IPS-15b (cell line): ENCODE data around the gene PRKCB.

Experiments
- H3K27me3 ChIP-seq: one replicate; pipeline ENCODE4 v1.6.1; 2013; ENCODE audit warnings: low read length; ENCODE audit not compliant: control insufficient read depth, insufficient read depth
- H3K36me3 ChIP-seq: one replicate; pipeline ENCODE4 v1.6.1; 2013; ENCODE audit warnings: low read length; ENCODE audit not compliant: control insufficient read depth, insufficient read depth
- H3K4me1 ChIP-seq: one replicate; pipeline ENCODE4 v1.6.1; 2013; ENCODE audit warnings: mild to moderate bottlenecking, low read length; ENCODE audit not compliant: control insufficient read depth, insufficient read depth
- H3K4me3 ChIP-seq: one replicate; pipeline ENCODE4 v1.5.1; 2013; ENCODE audit warnings: low read depth, low read length
- H3K9ac ChIP-seq: one replicate; pipeline ENCODE4 v1.6.1; 2013; ENCODE audit warnings: low read depth, mild to moderate bottlenecking, low read length
- H3K9me3 ChIP-seq: one replicate; pipeline ENCODE4 v1.6.1; 2013; ENCODE audit warnings: mild to moderate bottlenecking, low read length; ENCODE audit not compliant: control insufficient read depth, insufficient read depth

Gene PRKCB

GRCh38 chr16:23950291-23950894 lies 114.6 kb downstream of the PRKCB start:
- Histone ChIP-seq H3K9ac (no peak overlapping the region), H3K36me3 (no peaks in the 10 kb centered on the region), H3K4me1 (peaks cover 13% of the 10 kb centered on the region), H3K9me3 (no peaks in the 10 kb centered on the region), H3K27me3 (no peaks in the 10 kb centered on the region), H3K4me3 (no peak overlapping the region)

GRCh38 chr16:23950898-23951297 lies 115.1 kb downstream of the PRKCB start:
- peaks cover 13% of the 10 kb centered on the region for H3K4me1 ChIP-seq
- no peaks in the 10 kb centered on the region for H3K36me3 ChIP-seq
- H3K9me3 ChIP-seq = no peaks in the 10 kb centered on the region
- no peak overlapping the region for H3K4me3 ChIP-seq
- H3K27me3 ChIP-seq = no peaks in the 10 kb centered on the region
- H3K9ac ChIP-seq = no peak overlapping the region

GRCh38 chr16:23952128-23952970 lies 116.6 kb downstream of the PRKCB start:
- H3K36me3 ChIP-seq = no peaks in the 10 kb centered on the region
- H3K9me3 ChIP-seq = no peaks in the 10 kb centered on the region
- no peak overlapping the region for H3K4me3 ChIP-seq
- peaks cover 13% of the 10 kb centered on the region for H3K4me1 ChIP-seq
- no peak overlapping the region for H3K9ac ChIP-seq
- no peaks in the 10 kb centered on the region for H3K27me3 ChIP-seq

- Histone ChIP-seq H3K4me1 (peaks cover 13% of the 10 kb centered on the region), H3K9me3 (no peaks in the 10 kb centered on the region), H3K9ac (no peak overlapping the region), H3K27me3 (no peaks in the 10 kb centered on the region), H3K4me3 (no peak overlapping the region), H3K36me3 (no peaks in the 10 kb centered on the region)
Measured at GRCh38 chr16:23952971-23953300, 117.2 kb downstream of the PRKCB start.

GRCh38 chr16:23953476-23953875 lies 117.7 kb downstream of the PRKCB start:
- Histone ChIP-seq H3K9me3 (no peaks in the 10 kb centered on the region), H3K4me3 (no peak overlapping the region), H3K9ac (no peak overlapping the region), H3K27me3 (no peaks in the 10 kb centered on the region), H3K4me1 (peaks cover 13% of the 10 kb centered on the region), H3K36me3 (no peaks in the 10 kb centered on the region)

- Histone ChIP-seq H3K4me1 (peaks cover 19% of the 10 kb centered on the region), H3K36me3 (no peaks in the 10 kb centered on the region), H3K4me3 (no peak overlapping the region), H3K27me3 (no peaks in the 10 kb centered on the region), H3K9me3 (no peaks in the 10 kb centered on the region), H3K9ac (no peak overlapping the region)
Measured at GRCh38 chr16:23955088-23955487, 119.3 kb downstream of the PRKCB start.

GRCh38 chr16:23957287-23957686 lies 121.5 kb downstream of the PRKCB start:
- H3K4me1 ChIP-seq = peaks cover 13% of the 10 kb centered on the region
- H3K9ac ChIP-seq = no peak overlapping the region
- no peaks in the 10 kb centered on the region for H3K27me3 ChIP-seq
- H3K4me3 ChIP-seq = no peak overlapping the region
- no peaks in the 10 kb centered on the region for H3K9me3 ChIP-seq
- no peaks in the 10 kb centered on the region for H3K36me3 ChIP-seq

- no peaks in the 10 kb centered on the region for H3K36me3 ChIP-seq
- H3K4me1 ChIP-seq = peaks cover 6% of the 10 kb centered on the region
- H3K9ac ChIP-seq = no peak overlapping the region
- H3K27me3 ChIP-seq = no peaks in the 10 kb centered on the region
- no peak overlapping the region for H3K4me3 ChIP-seq
- H3K9me3 ChIP-seq = no peaks in the 10 kb centered on the region
Measured at GRCh38 chr16:23959072-23959751, 123.4 kb downstream of the PRKCB start.

- Histone ChIP-seq H3K36me3 (no peaks in the 10 kb centered on the region), H3K9ac (no peak overlapping the region), H3K4me1 (peaks cover 6% of the 10 kb centered on the region), H3K27me3 (no peaks in the 10 kb centered on the region), H3K4me3 (no peak overlapping the region), H3K9me3 (no peaks in the 10 kb centered on the region)
Measured at GRCh38 chr16:23959752-23960072, 123.9 kb downstream of the PRKCB start.

- H3K4me1 ChIP-seq = peaks cover 6% of the 10 kb centered on the region
- no peak overlapping the region for H3K4me3 ChIP-seq
- no peaks in the 10 kb centered on the region for H3K9me3 ChIP-seq
- no peaks in the 10 kb centered on the region for H3K27me3 ChIP-seq
- no peaks in the 10 kb centered on the region for H3K36me3 ChIP-seq
- no peak overlapping the region for H3K9ac ChIP-seq
Measured at GRCh38 chr16:23960081-23960885, 124.5 kb downstream of the PRKCB start.

- no peak overlapping the region for H3K4me3 ChIP-seq
Measured at GRCh38 chr16:23962001-23962400, 126.2 kb downstream of the PRKCB start.

More at GRCh38 chr16:23962001-23962400, 126.2 kb downstream of the PRKCB start:
- H3K9me3 ChIP-seq = no peaks in the 10 kb centered on the region
- H3K4me1 ChIP-seq = peaks cover 11% of the 10 kb centered on the region
- H3K27me3 ChIP-seq = no peaks in the 10 kb centered on the region
- no peak overlapping the region for H3K9ac ChIP-seq
- no peaks in the 10 kb centered on the region for H3K36me3 ChIP-seq
